GM19035 (cell line): ENCODE measurements around the gene FASTK.

Experiments
- ATAC-seq: cut with Tn5 transposase; IDR thresholded peaks from one replicate; pipeline ENCODE4 v1.9.1; 2021; ENCODE audit not compliant: unreplicated experiment

Gene FASTK

DNA sequence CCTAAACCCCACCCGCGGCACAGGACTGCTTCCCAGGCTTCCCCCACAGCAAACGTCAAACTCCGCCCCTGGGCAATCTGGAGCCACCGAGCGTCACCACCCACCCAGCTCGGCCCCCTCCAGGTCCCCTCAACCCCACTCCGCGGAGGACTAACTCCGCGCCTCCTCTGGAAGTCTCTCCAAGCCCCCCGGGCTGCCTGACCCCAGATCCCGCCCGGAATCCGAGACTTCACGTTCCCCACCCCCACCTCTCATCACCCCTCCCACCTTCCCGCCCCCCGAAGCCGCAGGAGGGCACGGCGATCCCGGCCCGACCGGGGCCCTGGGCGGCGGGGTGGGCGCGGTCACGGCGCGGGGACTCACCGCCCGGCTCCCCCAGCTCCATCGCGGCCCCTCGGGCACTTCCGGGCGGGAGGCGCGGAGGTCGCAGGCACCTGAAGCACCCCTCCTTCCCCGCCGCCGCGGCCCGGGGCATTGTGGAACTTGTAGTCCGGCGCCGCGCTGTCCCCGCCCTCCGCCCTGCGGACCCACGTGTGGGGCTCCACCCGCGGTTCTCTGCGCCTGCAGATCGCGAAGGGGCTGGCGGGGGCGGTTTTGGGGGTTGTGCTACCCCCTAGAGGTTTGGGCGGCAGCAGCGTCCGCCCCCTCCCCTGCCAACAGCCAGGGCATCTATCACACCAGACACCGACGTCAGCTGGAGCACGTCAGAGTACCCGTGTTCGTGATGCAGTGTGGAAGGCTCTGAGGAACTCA, 2.6 kb upstream of the FASTK start, which contains the start of gene TMUB1:
Gene TMUB1 (minus strand): TSS at position 423 of the 753 bp plus-strand sequence. CDS start 930 bp downstream, outside the sequence.
- ATAC-seq: peak; percentile 49

GRCh38 chr7:151082141-151083070, 1.8 kb upstream of the FASTK start:
- no peak for ATAC-seq

DNA sequence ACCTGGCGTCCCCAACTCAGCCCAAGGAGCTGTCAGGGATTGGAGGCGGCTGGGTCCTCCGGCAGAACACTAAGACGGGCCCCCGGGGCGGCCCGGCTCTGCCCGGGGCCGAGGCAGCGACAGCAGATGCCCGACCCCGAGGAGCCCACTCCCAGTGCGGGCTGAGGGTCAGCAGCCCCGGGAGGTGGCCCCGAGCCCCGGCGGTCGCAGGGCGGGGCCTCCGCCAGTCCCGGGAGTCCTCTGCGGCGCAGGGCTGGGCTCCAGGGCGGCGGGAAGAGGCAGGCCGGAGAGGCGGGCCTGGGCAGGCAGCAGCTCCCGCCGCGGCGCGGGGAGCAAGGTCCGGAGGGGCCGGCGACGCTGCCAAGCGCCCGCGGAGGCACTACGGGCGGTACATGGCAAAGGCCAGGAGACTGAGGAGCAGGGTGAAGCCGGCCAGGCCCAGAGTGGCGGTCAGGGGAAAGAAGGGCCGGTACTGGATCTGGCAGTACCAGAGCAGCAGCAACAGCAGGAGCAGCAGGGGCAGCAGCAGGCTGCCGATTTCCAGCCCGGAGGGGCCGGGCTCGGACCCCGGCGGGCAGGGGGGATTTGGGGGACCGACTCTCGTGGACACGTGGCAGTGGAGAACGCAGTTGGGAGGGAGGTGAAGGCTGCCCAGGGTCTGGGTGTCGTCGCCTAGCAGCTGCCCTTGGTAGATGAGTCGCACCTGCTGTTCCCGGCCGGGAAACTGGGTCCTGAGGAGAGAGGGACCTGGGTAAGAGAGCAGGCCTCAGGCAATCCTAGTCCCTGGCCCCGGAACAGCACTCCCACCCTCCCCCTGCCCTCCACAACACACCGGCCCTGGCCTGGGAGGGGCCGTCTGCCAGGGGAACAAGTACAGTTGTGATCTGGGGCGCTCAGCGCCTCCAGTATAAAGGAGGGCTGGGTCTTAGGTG, 827 bp upstream of the FASTK start:
- no peak for ATAC-seq

GRCh38 chr7:151080067-151080521, 515 bp downstream of the FASTK start:
- ATAC-seq: peak; percentile 4

GRCh38 chr7:151079199-151079910, 1.3 kb downstream of the FASTK start:
- no peak for ATAC-seq

DNA sequence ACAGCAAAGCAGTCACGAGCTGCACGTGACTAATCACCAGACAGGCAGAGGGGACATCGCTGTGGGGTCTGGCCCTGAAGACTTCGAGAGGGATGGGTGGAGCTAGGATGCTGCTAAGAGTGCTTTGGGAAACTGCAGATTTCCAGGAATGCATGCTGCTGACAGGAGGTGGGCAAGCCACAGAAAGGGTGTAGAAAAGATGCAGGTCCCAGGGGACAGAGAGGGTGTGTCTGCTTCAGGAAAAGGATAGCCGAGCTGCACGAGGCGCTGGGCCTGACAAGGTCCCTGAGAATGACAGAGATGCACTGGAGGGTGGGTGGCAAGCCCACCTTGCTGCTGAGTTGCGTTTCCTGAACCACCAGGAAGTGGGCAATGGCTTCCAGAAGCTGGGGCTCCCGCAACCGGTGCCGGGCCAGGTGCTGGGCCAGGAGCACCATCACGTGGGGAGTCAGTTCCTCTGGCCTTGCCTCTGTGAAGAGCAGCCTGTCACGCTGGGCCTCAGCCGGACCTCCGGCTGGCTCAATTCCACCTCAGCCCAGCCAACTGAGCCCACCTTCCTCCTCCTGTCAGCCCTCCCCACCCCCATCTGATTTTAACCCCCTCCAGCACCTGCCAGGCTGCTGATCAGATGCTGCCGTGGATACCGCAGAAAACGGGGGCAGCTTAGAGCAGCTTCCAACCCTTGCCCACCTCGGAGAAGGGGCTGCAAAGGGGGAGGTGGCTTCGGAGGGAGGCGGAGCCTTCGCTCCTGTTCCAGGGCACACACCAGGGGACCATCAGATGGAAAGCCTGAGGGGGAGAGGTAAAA, 2.2 kb downstream of the FASTK start:
- no peak for ATAC-seq

DNA sequence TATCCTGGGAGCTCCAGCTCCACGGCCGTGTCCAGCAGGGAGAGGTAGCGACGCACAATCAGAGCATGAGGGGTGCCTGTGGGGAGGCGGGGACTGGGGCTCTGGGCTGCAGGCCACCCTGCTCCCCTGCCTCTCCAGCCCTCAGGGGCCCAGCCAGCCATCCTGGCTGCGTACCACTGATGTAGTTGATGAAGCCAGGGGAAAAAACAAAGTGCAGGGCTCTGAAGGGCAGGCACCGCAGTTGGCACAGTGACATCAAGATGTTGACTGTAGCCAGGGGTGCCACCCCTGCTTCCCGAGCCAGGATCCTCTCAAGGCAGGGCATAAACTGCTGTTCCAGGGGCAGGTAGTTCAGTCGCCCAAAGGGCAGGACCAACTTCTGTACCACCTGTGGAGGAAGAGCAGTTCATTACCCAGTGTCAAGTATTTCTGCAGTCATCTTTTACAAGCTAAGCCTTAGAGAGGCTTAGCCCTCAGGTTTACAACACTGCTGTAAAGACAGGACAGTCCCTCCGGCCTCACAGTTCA, 2.8 kb downstream of the FASTK start:
- ATAC-seq: no peak

DNA sequence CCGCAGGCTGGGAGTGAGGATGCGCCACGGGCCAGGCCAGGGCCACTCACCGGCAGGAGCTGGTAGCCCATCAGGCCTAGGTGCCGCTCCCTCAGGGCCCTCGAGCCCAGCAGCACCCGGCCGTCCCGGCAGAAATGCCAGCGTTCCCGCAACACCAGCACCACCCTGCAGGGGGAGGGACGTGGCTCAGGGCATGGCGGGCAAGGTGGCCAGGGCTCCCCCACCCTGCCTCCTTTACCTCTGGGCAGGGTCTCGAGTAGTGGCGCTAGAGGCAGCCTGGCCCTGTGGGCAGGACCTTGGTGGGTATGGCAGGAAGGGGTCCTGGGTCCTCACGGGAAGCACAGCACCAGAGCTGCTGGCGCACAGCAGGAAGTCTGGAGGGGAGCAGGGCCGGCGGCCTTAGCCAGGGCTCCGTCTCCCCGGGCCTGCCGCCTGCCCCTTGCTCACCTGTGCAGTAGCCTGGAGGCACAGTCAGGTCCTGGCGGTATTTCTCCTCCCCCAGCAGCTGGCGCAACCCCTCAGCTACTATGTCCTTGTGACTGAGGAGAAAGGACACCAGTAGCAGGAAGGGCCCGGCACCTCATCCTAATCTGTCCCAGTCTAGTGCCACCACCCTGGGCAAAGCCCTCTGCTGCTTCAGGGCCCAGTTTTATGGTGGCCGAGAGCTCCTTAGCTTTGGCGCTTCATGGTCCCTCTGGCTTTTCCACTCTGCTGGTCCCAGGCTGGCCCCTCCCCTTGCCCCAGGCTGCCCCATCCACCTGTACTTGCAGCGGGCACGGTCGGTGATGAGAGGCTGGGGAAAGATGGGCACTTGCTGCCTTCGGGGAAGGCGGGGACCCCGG, 3.5 kb downstream of the FASTK start:
- ATAC-seq: no peak

GRCh38 chr7:151075978-151076426, 4.6 kb downstream of the FASTK start:
- no peak for ATAC-seq

GRCh38 chr7:151075662-151075971, 5.0 kb downstream of the FASTK start:
- ATAC-seq: no peak

DNA sequence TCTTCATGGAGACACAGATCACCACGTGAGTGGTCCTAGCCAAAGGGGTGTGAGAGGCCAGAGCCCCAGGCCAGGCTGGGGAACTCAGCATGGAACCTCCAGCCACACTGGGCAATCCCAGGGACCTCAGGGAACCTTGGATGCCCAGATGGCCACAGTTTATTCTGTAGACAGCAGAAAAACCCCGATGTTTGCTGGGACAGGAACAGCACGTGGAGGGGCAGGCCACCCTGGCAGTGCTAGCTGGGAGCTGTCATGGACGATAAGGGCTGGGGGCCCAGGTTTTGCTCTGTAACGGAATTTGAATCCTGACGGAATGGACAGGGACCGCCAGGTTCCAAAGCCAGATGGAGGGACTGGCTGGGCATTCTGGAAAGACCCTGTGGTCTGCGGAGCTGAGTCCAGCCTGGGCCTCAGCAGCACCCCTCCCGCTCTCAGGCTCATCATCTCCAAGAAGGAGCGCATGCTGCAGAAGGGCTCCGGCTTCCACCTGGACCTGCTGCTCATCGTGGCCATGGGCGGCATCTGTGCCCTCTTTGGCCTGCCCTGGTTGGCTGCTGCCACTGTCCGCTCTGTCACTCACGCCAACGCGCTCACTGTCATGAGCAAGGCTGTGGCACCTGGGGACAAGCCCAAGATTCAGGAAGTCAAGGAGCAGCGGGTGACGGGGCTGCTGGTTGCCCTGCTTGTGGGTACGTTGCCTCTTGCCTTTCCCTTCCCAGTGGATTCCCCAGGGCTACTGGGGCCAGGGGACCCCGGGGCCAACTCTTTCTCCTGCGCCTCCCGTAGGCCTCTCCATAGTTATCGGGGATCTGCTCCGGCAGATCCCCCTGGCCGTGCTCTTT, 5.6 kb downstream of the FASTK start:
- ATAC-seq: no peak

DNA sequence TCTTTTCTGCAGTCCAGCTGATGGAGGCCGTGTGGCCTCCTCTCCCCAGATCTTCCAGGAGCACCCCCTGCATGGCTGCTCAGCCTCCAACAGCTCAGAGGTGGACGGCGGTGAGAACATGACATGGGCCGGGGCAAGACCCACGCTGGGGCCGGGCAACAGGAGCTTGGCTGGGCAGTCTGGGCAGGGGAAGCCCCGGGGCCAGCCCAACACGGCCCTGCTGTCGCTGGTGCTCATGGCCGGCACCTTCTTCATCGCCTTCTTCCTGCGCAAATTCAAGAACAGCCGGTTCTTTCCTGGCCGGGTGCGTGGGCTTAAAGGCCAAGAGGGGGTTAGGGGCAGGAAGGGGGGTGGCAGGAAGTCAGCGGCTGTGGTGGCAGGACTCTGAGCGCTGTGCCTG, 6.6 kb downstream of the FASTK start:
- no peak for ATAC-seq

DNA sequence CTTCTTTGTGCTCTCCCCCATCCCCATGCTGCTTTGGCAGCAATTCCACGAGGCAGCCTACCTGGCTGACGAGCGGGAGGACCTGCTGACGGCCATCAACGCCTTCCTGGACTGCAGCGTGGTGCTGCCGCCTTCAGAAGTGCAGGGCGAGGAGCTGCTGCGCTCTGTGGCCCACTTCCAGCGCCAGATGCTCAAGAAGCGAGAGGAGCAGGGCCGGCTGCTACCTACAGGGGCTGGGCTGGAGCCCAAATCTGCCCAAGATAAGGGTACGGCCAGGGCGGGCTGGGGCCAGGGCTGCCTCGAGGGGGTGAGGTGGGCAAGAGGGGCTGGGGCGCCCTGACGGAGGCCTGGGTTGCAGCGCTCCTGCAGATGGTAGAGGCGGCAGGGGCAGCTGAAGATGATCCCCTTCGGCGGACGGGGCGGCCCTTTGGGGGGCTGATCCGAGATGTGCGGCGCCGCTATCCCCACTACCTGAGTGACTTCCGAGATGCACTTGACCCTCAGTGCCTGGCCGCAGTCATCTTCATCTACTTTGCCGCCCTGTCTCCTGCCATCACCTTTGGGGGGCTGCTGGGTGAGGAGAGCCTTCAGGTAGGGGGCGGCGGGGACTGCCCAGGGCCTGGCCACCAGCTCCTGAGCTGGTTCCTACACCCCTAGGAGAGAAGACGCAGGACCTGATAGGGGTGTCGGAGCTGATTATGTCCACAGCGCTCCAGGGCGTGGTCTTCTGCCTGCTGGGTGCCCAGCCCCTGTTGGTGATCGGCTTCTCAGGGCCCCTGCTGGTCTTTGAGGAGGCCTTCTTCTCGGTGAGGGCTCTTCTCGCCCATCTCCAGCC, 9.4 kb downstream of the FASTK start:
- ATAC-seq: no peak

DNA sequence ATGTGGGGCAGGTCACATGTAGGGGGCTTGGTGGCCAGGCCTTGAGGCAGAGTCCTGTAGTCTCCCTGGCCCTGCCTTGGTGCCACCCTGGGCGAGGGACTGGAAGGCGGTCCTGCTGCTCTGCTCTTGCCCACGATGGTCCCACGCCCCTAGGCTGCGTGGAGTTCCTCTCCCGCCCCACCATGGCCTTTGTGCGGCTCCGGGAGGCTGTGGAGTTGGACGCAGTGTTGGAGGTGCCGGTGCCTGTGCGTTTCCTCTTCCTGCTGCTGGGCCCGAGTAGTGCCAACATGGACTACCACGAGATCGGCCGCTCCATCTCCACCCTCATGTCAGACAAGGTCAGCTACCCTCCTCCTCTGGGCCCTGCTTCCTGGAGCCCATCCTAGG, 10.0 kb downstream of the FASTK start:
- ATAC-seq: no peak

DNA sequence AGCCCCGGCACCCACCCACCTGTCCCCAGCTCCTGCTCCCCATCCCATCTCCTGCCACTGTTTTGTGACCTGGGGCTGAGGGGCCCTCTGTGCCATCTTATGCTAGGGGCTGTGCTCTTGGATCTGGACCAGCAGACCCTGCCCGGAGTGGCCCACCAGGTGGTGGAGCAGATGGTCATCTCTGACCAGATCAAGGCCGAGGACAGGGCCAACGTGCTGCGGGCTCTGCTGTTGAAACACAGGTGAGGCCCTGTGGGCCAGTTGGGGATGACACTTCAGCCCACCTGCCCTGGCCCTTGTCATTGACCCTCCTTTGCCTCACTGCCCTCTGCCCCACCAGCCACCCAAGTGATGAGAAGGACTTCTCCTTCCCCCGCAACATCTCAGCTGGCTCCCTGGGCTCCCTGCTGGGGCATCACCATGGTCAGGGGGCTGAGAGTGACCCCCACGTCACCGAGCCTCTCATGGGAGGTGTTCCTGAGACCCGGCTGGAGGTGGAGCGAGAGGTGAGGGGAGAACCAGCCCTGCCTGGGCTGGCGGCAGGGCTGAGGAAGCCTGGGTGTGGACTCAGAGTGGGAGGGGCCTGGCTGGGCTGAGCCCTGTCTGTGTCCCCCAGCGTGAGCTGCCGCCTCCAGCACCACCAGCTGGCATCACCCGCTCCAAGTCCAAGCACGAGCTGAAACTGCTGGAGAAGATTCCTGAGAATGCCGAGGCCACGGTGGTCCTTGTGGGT, 10.6 kb downstream of the FASTK start:
- no peak for ATAC-seq
